ENCODE data around the gene TNFSF8.

Gene TNFSF8

DNA sequence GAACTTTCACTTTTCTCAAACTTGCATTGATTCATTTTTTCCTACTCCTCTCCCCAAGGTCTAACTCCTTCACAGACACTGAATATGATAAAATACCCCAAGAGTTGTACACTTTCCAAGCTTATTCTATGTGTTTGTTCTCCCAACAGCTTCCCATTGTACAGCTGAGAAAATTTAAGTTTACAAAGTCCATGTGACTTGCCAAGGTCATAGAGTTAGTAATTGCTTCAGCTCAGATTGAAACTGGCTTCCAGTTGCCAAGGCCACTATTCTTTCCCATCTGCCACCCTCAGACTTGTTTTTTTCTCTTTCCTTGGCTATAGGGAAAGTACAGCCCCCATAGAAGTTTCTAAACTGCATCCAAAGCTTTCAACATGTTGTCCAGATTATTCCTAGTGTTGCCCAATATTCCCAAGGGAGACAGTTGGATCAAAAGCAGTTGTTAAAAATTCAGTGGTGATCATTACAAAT, 34.8 kb downstream of the TNFSF8 start:
- no peak for ATAC-seq
- TF ChIP-seq CSDC2 (CRISPR knock-in tag; IDR thresholded peaks at IDR 0.05): no peak
- no peak for TF ChIP-seq BACH2 (CRISPR knock-in tag; IDR thresholded peaks at IDR 0.05; ENCODE audit: borderline replicate concordance)
- TF ChIP-seq, protein P1, sequence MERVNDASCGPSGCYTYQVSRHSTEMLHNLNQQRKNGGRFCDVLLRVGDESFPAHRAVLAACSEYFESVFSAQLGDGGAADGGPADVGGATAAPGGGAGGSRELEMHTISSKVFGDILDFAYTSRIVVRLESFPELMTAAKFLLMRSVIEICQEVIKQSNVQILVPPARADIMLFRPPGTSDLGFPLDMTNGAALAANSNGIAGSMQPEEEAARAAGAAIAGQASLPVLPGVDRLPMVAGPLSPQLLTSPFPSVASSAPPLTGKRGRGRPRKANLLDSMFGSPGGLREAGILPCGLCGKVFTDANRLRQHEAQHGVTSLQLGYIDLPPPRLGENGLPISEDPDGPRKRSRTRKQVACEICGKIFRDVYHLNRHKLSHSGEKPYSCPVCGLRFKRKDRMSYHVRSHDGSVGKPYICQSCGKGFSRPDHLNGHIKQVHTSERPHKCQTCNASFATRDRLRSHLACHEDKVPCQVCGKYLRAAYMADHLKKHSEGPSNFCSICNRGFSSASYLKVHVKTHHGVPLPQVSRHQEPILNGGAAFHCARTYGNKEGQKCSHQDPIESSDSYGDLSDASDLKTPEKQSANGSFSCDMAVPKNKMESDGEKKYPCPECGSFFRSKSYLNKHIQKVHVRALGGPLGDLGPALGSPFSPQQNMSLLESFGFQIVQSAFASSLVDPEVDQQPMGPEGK (CRISPR knock-in tag; IDR thresholded peaks at IDR 0.05; ENCODE audit: borderline replicate concordance): no peak
- TF ChIP-seq, protein P2, sequence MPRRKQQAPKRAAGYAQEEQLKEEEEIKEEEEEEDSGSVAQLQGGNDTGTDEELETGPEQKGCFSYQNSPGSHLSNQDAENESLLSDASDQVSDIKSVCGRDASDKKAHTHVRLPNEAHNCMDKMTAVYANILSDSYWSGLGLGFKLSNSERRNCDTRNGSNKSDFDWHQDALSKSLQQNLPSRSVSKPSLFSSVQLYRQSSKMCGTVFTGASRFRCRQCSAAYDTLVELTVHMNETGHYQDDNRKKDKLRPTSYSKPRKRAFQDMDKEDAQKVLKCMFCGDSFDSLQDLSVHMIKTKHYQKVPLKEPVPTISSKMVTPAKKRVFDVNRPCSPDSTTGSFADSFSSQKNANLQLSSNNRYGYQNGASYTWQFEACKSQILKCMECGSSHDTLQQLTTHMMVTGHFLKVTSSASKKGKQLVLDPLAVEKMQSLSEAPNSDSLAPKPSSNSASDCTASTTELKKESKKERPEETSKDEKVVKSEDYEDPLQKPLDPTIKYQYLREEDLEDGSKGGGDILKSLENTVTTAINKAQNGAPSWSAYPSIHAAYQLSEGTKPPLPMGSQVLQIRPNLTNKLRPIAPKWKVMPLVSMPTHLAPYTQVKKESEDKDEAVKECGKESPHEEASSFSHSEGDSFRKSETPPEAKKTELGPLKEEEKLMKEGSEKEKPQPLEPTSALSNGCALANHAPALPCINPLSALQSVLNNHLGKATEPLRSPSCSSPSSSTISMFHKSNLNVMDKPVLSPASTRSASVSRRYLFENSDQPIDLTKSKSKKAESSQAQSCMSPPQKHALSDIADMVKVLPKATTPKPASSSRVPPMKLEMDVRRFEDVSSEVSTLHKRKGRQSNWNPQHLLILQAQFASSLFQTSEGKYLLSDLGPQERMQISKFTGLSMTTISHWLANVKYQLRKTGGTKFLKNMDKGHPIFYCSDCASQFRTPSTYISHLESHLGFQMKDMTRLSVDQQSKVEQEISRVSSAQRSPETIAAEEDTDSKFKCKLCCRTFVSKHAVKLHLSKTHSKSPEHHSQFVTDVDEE (CRISPR knock-in tag; IDR thresholded peaks at IDR 0.05): no peak
- TF ChIP-seq TCF4 (CRISPR knock-in tag; IDR thresholded peaks at IDR 0.05; ENCODE audit: borderline replicate concordance): no peak
- TF ChIP-seq TOX (CRISPR knock-in tag; IDR thresholded peaks at IDR 0.05; ENCODE audit: borderline replicate concordance): no peak

DNA sequence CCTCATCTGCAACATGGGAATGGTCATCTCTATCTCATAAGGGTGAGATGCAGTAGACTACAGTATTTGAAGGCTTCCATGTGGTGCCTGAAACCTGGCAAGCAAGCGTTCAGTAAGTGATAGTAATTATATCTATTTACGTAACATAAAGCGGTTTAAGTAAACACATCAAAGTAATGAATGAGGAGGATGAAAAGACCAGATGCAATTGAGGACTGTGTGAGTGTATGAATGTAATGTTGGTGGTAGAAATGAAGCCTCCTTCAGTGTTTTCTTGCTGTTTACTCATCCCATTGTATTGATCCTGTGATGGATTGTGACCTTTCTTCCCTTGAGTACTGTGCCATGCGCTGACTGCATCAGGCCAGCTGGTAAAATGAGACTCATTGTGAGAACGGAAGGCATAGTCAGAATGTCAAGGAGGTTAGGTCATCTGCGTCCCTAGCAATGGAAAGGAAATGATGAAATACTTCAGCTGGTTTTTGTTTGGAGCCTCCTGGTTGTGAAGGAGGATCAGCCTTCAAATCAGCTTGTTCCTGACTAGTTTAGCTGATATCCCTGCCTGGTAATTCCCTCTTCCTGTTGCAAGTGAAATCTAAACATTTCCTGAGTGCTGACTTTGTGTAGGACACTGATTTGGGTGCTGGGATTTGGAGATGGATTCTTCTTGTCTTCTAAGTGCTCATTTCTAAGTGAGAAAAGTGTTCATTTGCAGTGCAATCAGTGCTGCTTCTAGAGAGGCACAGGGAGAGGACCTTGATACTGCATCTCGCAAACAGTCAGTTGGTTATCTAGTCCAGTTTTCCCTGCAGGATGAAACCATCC, 35.6 kb downstream of the TNFSF8 start:
- TF ChIP-seq ISL1 (CRISPR knock-in tag; IDR thresholded peaks at IDR 0.05) (0 out of 2 replicates have a peak, but pooled peaks have one; percentile 17), CSDC2 (CRISPR knock-in tag; IDR thresholded peaks at IDR 0.05) (no peak), ZFP30 (CRISPR knock-in tag; IDR thresholded peaks at IDR 0.05) (no peak), ARNTL (CRISPR knock-in tag; IDR thresholded peaks at IDR 0.05; ENCODE audit: borderline replicate concordance, low read depth) (no peak), PPARA (CRISPR knock-in tag; IDR thresholded peaks at IDR 0.05; ENCODE audit: borderline replicate concordance) (no peak), SNAI2 (CRISPR knock-in tag; IDR thresholded peaks at IDR 0.05) (no peak)
- TF ChIP-seq, protein P3, sequence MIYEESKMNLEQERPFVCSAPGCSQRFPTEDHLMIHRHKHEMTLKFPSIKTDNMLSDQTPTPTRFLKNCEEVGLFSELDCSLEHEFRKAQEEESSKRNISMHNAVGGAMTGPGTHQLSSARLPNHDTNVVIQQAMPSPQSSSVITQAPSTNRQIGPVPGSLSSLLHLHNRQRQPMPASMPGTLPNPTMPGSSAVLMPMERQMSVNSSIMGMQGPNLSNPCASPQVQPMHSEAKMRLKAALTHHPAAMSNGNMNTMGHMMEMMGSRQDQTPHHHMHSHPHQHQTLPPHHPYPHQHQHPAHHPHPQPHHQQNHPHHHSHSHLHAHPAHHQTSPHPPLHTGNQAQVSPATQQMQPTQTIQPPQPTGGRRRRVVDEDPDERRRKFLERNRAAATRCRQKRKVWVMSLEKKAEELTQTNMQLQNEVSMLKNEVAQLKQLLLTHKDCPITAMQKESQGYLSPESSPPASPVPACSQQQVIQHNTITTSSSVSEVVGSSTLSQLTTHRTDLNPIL (CRISPR knock-in tag; IDR thresholded peaks at IDR 0.05; ENCODE audit: low read depth): no peak
- ATAC-seq: peak; percentile 97

DNA sequence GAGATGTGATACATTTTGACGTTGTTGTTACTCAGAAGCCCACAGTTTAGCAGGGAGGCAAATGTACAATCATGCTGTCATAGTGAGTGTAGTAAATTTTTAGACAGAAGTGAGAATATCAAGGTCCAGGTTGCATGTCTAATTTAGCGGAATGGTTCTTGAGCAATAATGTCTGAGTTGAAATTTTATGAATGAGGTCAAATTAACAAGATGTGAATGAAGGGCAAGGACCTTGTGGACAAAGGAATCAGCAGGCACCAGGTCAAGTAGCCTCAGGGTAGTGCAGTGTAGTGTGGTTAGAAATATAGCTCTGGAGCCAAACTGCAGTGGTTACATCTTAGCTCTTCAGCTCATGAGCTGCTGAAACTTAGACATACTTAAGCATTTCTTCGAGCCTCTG, 36.2 kb downstream of the TNFSF8 start:
- TF ChIP-seq ZFP30 (CRISPR knock-in tag; IDR thresholded peaks at IDR 0.05): no peak
- TF ChIP-seq TCF4 (CRISPR knock-in tag; IDR thresholded peaks at IDR 0.05; ENCODE audit: borderline replicate concordance): no peak
- TF ChIP-seq ISL1 (CRISPR knock-in tag; IDR thresholded peaks at IDR 0.05): no peak
- TF ChIP-seq CSDC2 (CRISPR knock-in tag; IDR thresholded peaks at IDR 0.05): no peak
- TF ChIP-seq, protein P1 (CRISPR knock-in tag; IDR thresholded peaks at IDR 0.05; ENCODE audit: borderline replicate concordance): no peak
- TF ChIP-seq, protein P3 (CRISPR knock-in tag; IDR thresholded peaks at IDR 0.05; ENCODE audit: low read depth): no peak
- TF ChIP-seq, protein P2 (CRISPR knock-in tag; IDR thresholded peaks at IDR 0.05): no peak
- TF ChIP-seq, protein P4, sequence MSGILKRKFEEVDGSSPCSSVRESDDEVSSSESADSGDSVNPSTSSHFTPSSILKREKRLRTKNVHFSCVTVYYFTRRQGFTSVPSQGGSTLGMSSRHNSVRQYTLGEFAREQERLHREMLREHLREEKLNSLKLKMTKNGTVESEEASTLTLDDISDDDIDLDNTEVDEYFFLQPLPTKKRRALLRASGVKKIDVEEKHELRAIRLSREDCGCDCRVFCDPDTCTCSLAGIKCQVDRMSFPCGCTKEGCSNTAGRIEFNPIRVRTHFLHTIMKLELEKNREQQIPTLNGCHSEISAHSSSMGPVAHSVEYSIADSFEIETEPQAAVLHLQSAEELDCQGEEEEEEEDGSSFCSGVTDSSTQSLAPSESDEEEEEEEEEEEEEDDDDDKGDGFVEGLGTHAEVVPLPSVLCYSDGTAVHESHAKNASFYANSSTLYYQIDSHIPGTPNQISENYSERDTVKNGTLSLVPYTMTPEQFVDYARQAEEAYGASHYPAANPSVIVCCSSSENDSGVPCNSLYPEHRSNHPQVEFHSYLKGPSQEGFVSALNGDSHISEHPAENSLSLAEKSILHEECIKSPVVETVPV (CRISPR knock-in tag; IDR thresholded peaks at IDR 0.05): no peak
- no peak for TF ChIP-seq OSR1 (CRISPR knock-in tag; IDR thresholded peaks at IDR 0.05)
- no peak for TF ChIP-seq SNAI2 (CRISPR knock-in tag; IDR thresholded peaks at IDR 0.05)
- TF ChIP-seq, protein P5, sequence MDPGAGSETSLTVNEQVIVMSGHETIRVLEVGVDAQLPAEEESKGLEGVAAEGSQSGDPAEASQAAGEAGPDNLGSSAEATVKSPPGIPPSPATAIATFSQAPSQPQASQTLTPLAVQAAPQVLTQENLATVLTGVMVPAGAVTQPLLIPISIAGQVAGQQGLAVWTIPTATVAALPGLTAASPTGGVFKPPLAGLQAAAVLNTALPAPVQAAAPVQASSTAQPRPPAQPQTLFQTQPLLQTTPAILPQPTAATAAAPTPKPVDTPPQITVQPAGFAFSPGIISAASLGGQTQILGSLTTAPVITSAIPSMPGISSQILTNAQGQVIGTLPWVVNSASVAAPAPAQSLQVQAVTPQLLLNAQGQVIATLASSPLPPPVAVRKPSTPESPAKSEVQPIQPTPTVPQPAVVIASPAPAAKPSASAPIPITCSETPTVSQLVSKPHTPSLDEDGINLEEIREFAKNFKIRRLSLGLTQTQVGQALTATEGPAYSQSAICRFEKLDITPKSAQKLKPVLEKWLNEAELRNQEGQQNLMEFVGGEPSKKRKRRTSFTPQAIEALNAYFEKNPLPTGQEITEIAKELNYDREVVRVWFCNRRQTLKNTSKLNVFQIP (CRISPR knock-in tag; IDR thresholded peaks at IDR 0.05; ENCODE audit: borderline replicate concordance, low read depth): no peak
- TF ChIP-seq ESRRG (CRISPR knock-in tag; IDR thresholded peaks at IDR 0.05): no peak
- TF ChIP-seq ZNF8 (CRISPR knock-in tag; IDR thresholded peaks at IDR 0.05): no peak
- TF ChIP-seq ARNTL (CRISPR knock-in tag; IDR thresholded peaks at IDR 0.05; ENCODE audit: borderline replicate concordance, low read depth): no peak
- TF ChIP-seq RARB (CRISPR knock-in tag; IDR thresholded peaks at IDR 0.05): no peak
- no peak for ATAC-seq
